Measurements from ENCODE around the gene KHDC1L.
"Not testable (repeated sequence)": the region's sequence is repeated elsewhere in the genome, so short reads cannot be mapped to it uniquely, and the experiment has no call there.

KHDC1L gene

DNA sequence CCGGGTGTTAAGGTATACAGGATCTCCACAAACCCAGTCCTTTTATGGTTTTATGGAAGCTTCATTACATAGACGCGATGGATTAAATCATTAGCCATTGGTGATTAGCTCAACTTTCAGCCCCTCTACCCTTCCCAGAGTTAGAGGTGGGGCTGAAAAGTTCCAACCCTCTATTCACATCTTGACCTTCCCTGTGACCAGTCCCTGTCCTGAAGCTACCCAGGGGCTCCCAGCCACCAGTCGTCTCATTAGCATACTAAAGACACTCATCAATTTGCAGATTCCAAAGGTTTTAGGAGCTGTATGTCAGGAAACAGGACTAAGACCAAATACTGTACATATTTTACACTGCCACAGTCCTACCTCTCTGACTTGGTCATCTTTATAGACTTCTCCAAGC is 21.0 kb downstream of the KHDC1L start:
- no peak for DNase-seq

DNA sequence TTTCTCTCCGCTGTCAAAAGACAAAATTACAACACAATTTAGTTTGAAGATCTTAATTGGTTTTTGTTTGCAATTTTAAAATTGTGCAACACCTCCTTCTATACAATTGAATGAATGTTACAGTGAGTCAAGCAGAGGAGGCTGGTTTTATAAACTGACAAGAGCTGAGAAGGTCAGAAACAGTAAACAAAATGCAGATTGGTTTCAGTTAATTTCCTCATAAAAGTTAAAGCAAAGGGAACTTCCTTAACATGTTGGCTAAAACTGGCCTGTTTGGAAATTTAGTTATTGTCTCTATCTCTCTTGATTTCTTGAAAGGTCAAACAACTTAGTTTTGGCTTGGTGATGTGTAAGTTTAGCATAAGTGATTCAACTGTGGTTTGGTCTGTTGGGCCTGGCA is 22.2 kb downstream of the KHDC1L start:
- no peak for DNase-seq

DNA sequence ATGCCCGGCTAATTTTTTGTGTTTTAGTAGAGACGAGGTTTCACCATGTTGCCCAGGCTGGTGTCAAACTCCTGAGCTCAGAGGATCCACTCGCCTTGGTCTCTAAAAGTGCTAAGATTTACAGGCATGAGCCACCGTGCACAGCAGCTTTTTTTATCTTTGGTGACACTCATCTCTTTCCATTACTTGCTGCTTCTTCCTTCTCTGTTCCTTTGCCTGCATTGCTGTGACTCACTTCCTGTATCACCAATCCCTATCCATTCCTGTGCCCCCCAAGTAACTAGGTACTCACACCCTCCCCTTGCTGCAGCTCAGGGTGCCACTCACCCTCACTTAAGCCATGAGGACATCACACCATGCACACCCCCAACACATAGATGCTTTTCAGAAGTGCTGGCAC is 24.6 kb downstream of the KHDC1L start:
- no peak for DNase-seq

DNA sequence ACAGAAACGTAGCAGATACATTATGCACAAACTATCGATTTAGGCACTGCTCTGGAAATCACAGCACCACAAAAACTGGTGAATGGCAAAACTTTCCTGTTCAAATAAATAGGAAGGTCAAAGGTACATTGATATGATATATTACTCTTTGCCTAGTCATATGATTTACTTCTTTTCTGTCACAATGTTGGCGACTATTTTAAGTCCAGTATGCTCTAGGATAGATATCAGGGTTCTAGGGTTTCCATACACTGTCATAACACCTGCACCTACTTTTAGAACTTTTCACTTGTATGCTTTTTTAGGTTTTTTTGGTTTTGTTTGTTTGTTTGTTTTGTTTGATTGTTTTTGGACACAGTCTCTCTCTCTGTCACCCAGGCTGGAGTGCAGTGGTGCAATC is 25.0 kb downstream of the KHDC1L start:
- DNase-seq = no peak

GRCh38 chr6:73194744-73195143 is 30.6 kb downstream of the KHDC1L start:
- DNase-seq = no peak

DNA sequence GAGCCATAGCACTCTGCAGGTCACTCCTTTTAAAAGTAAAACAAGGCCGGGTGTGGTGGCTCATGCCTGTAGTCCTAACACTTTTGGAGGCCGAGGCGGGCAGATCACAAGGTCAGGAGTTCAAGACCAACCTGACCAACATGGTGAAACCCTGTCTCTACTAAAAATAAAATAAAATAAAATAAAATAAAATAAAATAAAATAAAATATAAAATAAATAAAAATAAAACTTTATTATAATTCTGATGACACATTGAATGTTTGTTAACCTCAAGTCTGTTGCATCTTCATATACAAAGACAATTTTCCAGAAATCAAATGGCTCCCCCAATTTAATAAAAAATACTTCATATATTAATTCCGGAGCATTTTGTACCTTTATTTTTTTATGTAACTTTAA is 32.0 kb downstream of the KHDC1L start:
- not testable (repeated sequence) for DNase-seq

GRCh38 chr6:73182021-73182607 is 43.2 kb downstream of the KHDC1L start:
- no peak for DNase-seq

- DNase-seq = no peak
Observed at GRCh38 chr6:73180763-73181619, 44.3 kb downstream of the KHDC1L start.

DNA sequence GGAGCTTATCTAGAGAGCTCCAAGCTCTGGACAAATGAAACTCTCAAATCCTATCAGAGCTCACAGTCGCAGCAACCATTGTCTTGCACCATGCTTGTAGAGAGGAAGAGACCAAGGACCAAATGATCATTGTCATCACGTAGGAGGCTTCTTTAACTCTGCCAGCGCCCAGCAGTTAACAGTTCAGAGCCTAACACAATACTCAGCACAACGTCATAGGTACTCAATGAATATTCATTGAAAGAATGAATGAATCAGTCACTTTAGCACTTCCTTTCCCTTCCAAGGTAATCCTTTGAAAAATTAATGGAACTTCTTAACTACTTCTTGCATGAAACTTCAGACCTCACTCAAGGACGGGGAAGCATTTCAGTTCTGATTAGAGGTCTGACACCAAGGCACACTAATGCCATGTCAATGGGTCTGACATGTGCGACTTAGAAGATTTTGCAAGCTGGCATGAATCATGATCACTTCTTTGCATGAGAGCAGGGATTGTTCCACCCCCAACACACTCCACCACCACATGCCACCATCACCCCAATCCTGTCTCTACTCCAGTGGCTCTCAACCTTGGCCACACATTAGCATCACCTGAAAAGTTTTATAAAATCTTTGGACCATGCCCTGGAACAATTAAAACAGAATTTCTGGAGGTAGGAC is 45.1 kb downstream of the KHDC1L start:
- no peak for DNase-seq

DNA sequence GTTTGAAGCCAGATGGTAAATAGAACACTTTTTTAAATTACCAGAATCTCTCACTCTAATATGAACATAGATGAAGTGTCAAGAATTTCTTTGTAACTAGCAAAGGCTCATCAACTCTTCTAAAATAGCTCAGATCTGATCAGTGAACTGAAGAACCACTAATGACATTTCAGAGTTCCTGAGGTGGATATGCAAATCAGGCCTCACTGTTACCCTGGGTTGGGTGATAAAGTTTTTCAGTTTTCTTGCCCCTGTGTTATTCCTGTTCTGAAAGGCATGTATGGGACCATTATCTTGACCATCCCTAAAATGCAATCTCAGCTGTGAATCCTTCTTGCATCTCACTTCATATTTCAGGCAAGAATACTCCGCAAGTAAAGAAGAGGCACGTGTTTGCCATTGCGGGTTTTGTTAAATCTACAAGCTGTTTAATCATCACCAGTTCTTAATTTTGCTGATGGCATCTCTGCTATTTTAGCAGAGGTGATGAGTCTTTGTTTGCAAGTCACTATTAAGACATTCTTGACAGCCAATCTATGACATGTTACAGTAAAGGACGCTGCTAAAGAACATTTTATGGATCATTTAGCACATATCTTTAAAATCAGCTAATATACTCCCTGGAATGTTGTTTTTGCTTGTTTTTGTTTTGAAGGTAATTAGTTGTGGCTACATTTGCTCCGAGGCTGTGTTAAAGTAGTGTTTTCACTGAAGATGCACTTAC is 47.9 kb downstream of the KHDC1L start:
- no peak for DNase-seq

DNA sequence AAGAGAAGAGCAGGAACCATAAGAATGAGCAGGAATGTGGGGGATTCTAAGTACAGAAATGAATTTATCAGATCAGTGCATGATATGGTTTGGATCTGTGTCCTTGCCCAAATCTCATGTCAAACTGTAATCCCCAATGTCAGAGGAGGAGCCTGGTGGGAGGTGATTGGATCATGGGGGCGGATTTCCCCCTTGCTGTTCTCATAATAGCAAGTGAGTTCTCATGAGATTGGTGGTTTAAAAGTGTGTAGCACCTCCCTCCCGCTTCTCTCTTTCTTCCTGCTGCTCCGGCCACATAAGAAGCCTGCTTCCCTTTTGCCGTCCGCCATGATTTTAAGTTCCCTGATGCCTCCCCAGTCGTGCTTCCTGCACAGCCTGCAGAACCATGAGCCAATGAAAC is 49.2 kb downstream of the KHDC1L start:
- no peak for DNase-seq

DNA sequence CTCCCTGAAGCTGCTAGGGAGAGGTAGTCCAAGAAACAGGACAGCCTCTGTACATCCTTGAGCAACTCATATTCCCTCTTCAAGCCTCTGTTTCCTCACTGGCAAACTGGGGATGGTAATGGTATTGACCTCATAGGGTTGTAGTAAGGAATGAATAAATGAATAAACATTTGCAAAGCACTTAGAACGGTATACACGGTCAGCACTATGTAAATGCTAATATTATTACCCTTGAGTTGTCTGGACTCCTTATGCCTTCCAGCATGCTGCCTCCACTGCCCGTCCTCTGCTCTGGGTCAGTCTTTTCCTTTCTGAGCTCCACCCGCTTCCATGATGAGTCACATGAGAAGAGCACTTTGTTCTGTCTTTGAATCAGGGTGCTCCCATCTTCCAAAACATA is 50.6 kb downstream of the KHDC1L start:
- DNase-seq = no peak

All from stimulated activated naive CD4-positive, alpha-beta T cell treated with Interleukin-2 at 50 U/mL for 16 hours (primary cell).